Activated CD4-positive, alpha-beta T cell treated with anti-CD3 and anti-CD28 coated beads, Interleukin-2, amount 50 U/mL, for 48 hours (primary cell): ENCODE measurements around the gene BANK1.

Source experiments
- DNase-seq, 2 experiments: peaks; one replicate each; pipeline ENCODE4 v3.0.0-alpha.2; 2020

BANK1 gene

DNA sequence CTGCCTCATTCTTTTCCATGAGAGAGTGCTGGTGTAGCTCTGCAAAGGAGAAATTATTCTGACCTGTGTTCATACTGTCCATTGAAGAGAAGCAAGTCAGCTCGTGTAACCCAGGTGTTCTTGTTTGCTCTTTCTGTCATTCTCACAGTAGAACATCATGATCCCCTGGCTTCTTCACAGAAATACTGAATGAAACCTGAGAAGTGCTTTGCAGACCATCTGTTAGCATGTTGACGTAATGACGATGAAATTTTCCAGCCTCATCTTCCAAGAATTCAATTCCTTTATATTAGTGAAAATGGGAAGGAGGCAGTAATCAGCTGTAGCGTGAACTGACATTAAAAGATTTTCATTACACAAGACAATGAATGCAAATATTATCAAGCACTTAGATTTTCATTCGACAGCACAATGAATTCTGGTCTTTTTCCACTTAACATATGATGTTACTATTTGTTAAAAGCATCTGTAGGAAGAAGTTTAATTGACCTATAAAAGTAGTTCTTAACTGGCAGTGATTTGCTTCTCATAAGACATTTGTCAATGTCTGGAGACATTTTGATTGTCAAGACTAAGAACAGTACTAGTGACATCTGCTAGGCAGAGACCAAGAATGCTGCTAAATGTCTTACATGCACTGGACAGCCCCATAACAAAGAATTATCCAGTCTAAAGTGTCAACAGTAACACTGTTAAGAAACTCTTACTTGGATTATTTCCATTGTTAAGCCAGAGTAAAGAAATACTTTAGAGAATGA, 246.3 kb downstream of the BANK1 start:
- DNase-seq: no peak

DNA sequence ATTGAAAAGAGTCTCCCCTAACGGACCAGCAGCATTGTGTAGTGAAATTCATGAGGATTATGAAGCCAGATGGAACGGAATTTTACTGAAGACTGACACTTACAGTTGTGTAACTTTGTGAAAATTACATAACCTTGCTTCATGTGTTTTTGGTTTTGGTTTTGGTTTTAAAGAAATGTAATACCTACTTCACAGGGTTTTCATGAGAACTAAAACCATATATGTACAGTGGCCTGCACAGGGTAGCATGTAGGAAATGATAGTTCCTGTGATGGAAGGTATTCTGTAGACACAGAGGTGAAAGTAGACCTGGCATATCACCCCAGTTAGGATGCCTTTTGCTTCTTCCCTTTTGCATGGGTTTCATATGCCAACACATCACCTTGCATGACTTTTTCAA, 247.0 kb downstream of the BANK1 start:
- DNase-seq: no peak

DNA sequence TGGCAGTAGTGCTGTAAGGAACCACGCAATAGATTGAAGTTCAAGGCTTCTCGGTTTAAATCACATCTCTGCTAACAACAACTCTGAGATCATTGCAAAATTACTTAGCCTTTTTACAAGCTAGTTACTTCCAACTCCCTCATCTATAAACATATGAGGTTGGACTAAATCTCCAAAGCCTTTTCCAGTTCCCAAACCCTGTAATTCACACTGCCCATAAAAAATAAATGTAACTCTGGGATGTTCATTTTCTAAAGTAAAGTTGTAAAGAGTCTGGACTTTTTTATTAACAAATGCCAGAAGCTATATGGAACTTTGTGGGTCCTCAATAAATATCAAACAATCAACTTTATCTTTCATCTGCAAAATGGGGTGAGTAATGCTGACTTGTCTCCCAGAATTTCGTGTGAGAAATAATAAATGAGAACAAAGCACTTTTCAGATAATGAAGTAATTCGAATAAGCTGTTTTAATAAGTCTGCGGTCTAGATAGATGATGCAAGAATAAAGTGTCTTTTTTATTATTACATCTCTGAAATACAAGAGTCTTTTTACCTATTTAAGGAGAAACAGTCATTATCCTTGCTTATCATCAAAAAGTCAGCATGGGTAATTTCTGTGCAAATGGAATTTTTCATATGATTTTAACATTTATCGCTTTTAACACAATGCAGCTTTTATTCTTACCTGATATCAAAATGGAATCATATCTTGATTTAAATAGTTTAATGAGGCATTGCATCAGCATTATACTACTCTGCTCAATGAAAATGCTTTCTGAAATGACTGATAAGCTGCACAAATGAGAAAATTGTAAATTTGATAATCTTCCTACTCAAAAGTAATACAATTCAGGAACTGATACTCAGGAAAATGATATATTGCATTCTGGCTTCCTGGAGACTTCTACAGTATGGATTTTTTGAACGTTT, 252.6 kb downstream of the BANK1 start:
- no peak for DNase-seq

DNA sequence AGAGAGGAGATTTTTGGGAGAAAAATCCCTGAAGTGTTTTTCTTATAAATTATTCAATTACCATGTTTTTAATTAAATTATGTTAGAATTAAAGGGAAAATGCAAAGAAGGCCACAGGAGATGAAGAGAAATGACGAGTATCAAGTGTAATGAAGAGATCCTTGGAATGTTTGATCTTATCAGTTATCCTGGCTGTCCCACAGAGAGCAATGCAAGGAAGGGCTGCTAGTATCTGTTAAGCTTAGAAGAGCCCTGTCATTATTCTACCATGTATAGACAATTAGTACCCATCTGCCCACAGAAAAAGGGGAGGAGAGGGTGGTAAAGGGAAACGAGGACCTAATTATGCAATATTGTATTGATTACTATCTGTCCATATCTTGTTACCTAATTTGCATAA, 257.1 kb downstream of the BANK1 start:
- no peak for DNase-seq

DNA sequence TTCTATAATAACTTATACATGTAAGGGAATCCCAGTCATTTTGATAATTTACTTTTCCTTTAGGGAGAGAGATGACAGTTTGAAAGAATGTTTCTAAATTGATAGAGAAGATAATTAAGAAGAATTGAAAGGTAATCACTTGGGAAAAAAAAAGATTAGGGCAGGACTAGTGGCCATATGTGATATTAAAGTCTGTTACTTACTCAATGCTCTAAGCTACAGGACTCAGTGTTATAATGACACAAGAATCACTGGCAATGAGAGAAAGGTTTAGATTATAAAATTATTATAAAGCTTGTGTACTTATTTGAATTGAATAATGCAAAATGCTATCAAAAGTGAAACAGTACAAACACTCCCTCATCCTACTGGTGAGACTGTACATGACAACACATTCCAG, 265.3 kb downstream of the BANK1 start:
- no peak for DNase-seq

DNA sequence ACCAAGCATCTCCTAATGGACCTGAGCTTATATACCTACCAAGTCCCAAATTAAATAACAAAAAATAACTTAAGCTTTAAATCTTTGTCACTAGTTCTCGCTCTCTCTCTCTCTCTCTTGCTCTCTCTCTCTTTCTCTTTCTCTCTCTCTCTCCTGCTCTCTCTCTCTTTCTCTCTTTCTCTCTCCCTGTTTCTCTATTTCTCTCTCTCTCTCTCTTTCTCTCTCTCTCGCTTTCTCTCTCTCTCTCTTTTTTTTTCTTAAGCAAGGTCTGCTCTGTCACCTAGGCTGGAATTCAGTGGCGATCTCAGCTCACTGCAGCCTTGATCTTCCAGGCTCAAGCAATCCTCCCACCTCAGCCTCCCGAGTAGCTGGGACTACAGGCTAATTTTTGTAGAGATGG, 266.6 kb downstream of the BANK1 start:
- no peak for DNase-seq

DNA sequence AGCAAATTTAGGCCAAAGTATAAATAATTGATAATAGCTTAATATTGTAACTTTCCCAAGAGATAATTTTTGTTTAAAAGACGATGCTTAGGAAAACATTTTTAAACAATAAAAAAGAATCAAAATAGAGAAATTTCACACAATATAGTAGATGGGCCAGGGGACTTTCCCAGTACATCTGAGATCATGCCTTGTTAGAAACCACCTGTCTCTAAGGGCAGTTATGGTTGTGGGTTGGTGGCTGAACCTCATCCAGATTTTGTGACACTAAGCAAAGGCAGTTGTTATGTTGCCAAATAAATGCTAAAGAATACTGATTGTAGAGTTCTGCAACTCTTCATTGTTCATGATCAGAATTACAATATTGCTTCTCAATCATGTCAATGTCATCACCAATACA, 270.6 kb downstream of the BANK1 start:
- no peak for DNase-seq

DNA sequence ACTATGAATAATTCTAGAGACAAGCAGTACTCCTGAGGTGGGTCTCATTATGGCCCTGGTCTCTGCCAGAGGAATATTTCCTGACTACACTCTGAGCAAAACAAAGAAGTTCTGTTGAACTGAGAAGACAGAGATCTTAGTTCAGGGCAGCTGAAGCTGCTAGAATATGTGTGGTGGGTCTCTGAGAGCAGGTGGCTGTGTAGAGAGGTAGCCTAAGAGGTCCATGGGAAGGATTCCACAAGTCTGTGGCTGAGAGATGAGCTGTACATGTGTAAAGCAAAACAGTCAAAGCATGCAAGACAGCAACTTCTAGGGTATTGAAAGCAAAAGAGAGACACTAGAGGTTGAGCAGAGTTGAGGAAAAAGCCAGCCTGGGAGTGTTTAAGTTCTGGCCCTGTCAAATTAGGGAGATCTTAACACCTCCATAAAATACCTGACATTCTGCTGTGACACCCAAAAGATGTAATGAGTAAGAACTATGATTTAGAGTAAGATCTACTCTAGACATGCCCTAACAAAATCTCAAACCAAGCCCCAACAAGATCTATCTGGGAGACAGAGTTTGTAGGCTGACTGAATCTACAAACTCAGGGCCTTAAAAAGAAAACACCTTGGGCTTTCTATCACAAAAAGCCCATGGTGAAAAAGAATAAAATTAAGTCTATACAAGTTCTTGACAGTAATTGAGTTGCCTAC, 274.4 kb downstream of the BANK1 start:
- no peak for DNase-seq

DNA sequence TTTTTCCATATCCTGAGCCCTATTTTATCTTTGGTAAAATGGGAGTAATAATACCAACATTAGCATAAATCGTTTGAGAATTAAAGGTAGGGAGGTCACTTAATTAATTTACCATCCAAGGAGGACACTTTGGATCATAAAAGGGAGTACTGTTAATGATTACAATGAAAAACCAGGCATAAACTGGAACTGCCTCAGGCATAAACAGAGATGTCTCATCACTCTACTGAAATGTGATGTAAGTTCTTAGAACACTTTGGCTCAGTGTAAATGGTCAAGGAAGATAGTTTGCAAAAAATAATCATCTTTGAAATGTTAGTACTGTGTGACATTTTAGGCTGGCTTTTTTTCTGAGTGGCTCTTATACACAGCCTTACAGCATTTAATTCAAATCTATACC, 286.1 kb downstream of the BANK1 start:
- no peak for DNase-seq

DNA sequence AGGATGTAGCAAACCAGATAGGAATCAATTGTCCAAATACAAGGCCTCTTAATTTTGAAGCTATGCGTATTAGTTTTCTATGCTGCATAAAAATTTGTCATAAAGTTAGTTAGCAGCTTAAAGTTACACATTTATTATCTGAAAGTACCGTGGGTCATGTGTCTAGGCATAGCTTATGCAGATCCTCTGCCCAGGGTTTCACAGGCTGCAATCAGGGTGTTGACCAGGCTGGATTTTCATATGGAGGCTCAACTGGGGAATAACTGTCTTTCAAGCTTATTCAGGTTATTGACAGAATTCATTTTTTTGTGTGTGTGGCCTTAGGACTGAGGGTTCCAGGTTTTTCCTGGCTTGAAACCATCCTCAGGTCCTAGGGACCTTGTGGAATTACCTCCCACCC, 289.7 kb downstream of the BANK1 start:
- DNase-seq: no peak

DNA sequence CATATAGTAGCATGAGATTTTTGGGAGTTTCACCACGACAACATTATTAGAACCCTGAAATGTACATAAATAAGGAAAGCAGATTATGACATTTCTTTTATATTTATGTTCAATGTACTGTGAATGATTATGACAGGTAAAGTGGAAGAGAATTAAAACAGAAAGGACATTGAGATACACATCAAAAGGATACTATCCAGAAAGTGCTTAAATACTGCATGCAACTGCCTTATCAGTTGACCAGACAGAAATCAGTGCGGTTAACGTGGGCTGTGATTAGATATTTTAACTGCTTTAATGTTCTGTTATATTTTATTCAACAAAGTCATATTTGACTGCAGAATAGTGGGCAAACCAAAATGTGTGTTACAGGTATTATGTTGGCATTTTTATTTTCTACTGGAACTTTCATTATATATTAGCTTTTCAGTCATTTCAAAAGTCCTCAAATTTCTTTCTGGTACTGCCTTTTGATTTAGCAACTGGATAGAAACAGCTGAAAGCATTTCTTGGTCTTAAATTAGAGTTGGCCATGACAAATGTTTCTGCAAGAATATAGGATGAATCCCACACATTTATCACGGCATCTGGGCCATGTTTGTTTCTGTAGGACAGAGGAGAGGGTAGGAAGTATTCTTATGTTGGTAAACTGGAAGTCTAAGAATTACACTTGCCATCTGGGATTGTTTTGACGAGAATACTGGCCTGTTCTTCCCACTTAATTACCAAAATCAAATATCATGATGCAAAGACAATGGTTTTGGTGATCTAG, 299.5 kb downstream of the BANK1 start:
- no peak for DNase-seq

DNA sequence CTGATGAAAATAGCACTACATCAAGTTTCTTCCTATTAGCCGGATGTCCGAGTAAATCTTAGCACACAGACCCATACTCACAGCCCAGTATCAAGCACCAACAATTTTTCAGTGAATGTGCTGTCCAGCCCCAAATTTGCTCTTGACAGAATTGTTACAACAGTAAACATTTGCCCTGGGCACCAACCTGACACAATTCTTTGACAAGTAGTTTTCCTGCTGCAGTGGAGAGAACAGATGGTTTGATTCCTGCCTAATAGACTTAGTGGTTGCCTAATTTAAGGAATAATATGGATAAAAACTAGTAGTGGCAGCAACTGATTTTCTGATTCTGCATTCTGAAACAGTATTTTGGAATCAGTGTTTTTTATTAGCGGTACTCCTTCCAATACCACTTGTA, 301.1 kb downstream of the BANK1 start:
- DNase-seq: no peak

DNA sequence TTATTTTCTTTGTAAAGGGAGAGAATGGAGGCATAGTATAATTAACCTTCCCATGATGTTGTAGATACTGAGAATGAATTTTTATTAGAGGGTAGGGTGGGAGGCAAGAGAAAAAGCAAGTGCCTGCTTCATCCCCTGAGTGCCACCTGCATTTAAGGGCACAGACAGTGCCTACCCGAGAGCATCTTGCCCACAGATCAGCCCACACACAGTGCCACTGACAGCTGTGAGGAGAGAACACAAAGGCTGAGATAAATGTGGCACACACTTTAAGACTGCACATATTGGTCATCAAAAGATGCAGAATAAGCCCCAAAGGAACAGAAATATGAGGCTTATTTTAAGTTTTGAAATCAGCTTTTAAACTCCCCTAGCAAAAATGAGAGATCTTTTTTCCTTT, 304.0 kb downstream of the BANK1 start:
- no peak for DNase-seq

DNA sequence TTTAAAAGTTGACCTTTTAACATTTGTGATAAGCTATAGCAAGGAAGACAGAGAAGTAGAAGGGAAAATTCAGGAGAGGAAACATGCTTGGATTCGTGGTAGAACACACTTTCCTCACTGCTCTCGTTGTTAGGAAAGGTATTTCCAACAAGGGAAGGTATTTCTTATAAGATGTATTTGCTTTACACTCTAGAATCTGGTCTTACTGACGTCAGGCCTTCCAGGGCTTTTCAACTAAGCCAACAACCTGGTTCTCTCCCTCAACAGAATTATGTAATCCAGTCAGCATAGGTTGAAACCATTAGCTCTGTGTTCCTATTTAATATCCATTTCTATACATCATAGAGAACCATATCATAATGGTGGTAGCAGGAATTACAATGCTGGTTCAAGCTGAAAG, 312.8 kb downstream of the BANK1 start:
- DNase-seq: no peak

DNA sequence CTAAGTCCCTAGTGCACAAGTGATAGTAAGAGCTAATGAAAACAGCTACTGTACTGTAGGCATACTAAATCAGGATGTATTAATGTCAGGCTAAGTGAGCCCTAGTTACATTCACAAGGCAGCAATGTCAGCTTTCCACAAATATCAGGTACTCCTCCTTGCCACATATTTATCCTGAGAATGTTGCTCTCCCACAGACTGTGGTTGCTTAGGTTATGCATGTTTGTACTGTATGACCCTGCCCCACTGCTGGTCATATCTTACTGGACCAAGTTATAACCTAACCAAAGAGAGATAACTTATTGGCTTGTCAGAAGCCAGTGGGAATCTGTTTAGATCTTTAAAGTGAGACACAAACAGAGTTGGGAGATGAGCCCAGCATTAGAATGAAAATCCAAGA, 313.7 kb downstream of the BANK1 start:
- DNase-seq: no peak

DNA sequence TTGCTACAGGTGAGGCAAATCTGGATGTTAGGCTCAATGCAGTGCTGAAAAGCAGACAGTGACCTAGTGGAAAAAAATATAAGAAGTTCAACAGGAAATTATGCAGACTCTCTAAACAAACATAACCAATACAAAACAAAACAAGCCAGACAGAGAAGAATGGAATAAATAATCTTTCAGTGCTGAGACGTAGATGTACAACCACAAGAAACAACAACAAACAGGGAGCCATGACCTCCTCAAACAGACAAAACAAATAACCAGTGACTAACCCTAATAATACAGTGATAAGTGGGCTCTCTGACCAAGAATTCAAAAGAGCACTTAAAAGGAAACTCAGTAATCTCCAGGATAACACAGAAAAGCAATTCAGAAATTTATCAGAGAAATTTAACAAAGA, 315.5 kb downstream of the BANK1 start:
- DNase-seq: no peak

DNA sequence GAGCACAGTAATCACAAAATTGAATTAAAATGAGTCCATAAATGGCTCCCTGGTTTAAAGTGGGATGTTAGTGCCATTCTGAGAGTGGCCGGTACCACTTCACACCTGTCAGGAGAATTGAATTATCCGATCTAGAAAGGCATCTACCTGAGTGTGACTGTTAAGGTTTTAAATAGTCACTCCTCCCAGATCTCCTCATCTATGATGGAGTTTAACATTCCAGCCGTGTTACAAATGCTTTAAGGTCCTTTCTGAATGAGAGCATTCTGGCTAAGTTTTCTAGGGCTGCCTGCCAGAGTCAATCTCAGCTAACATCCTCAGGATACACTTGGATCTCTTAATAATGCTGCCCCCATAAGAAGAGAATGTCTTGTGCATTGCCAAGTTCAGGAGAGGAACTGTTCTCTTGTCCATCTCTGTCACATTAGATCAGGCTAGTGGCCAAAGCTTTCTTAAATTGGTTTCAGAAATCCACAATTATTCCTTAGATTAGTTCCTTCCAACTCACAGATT, 323.6 kb downstream of the BANK1 start:
- no peak for DNase-seq

DNA sequence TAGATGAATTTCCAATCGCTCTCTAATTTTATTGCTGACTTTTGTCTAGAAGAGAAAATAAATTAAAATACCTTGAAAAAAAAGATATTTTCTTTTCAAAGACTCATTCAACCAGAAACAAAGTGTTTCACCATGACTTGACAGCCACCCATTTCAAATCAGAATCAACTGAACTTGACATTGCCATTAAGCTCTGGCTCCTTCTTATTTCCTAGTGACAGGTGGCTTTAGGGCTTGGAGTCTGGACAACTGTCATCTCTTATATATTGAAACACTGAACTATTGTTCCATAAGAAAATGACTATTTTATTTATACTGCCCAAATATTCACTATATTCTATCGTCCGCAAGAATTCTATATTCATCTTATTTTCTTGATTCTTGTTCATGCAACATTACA, 325.6 kb downstream of the BANK1 start:
- DNase-seq: no peak

DNA sequence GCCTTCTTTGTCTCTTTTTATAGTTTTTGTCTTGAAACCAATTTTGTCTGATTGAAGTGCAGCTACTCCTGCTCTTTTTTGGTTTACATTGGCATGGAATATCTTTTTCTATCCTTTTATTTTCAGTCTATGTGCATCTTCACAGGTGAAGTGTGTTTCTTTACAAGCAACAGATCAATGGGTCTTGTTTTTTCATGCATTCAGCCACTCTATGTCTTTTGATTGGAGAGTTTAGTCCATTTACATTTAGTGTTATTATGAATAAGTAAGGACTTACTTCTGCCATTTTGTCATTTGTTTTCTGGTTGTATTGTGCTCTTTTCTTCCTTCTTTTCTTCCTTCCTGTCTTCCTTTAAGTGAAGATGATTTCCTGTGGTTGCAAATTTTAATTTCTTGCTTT, 330.3 kb downstream of the BANK1 start:
- DNase-seq: no peak
